ENCODE measurements around the gene TAF6. TPM values are rescaled to one million over a fixed set of nuclear protein-coding genes. Genes with fewer than 3 reads are reported as not detected.

The TAF6 gene
- polyA plus RNA-seq, 10 donors, result 30.8 to 40.0 (median 34.1) TPM

- no peak for DNase-seq
These were observed 44.3 kb downstream of the TAF6 start for GRCh38 chr7:100074841-100075240.

- no peak for DNase-seq
These were observed 46.7 kb downstream of the TAF6 start for GRCh38 chr7:100072462-100072861.

- DNase-seq, result no peak
These were observed 48.0 kb downstream of the TAF6 start for GRCh38 chr7:100071018-100071723.

- no peak for DNase-seq
These were observed 49.2 kb downstream of the TAF6 start for GRCh38 chr7:100069991-100070390.

- no peak for DNase-seq
These were observed 52.2 kb downstream of the TAF6 start for GRCh38 chr7:100066953-100067352.

GRCh38 chr7:100065452-100066186 is 53.5 kb downstream of the TAF6 start:
- peak in 1 of 3 donors; percentile 36 for DNase-seq

- DNase-seq, result no peak
These were observed 55.0 kb downstream of the TAF6 start for GRCh38 chr7:100064162-100064561.

GRCh38 chr7:100063376-100063775 is 55.8 kb downstream of the TAF6 start:
- DNase-seq, result no peak

- peak in 2 of 3 donors; percentile 14 to 38 for DNase-seq
These were observed 57.5 kb downstream of the TAF6 start for GRCh38 chr7:100061518-100062193.

GRCh38 chr7:100059251-100059739 is 59.9 kb downstream of the TAF6 start:
- DNase-seq, result no peak

Other genes with a start within 250 kb of the TAF6 start
- under 1 TPM in 1 of 10 donors, not detected in 9; 0.14 TPM for gene OR2AE1, start 242.3 kb downstream of the TAF6 start, polyA plus RNA-seq (ENCODE audit: insufficient read length in 10 of 10)
- 10 to 100 TPM; 14.6 to 19.5 (median 16.6) TPM for gene TRIM4, start 199.8 kb downstream of the TAF6 start, polyA plus RNA-seq (ENCODE audit: insufficient read length in 10 of 10)
- under 1 TPM; 0.18 to 0.63 (median 0.41) TPM for gene GJC3, start 189.7 kb downstream of the TAF6 start, polyA plus RNA-seq (ENCODE audit: insufficient read length in 10 of 10)
- 1 to 10 TPM in 4 of 10 donors, under 1 TPM in 6; 0.56 to 1.3 (median 0.82) TPM for gene AZGP1, start 143.3 kb downstream of the TAF6 start, polyA plus RNA-seq (ENCODE audit: insufficient read length in 10 of 10)
- 10 to 100 TPM; 18.3 to 34.5 (median 31.2) TPM for gene ZKSCAN1, start 103.8 kb downstream of the TAF6 start, polyA plus RNA-seq (ENCODE audit: insufficient read length in 10 of 10)
- 10 to 100 TPM; 10.3 to 16.7 (median 13.9) TPM for gene ZSCAN21, start 69.6 kb downstream of the TAF6 start, polyA plus RNA-seq (ENCODE audit: insufficient read length in 10 of 10)
- gene ZNF3, start 37.6 kb downstream of the TAF6 start, polyA plus RNA-seq (ENCODE audit: insufficient read length in 10 of 10), result 10 to 100 TPM; 21.1 to 31.0 (median 26.7) TPM
- 100 to 1,000 TPM in 2 of 10 donors, 10 to 100 TPM in 8; 83.6 to 105 (median 86.3) TPM for gene COPS6, start 30.4 kb downstream of the TAF6 start, polyA plus RNA-seq (ENCODE audit: insufficient read length in 10 of 10)
- 10 to 100 TPM; 57.2 to 96.4 (median 66.4) TPM for gene MCM7, start 18.0 kb downstream of the TAF6 start, polyA plus RNA-seq (ENCODE audit: insufficient read length in 10 of 10)
- 10 to 100 TPM; 16.1 to 25.5 (median 19.3) TPM for gene AP4M1, start 17.7 kb downstream of the TAF6 start, polyA plus RNA-seq (ENCODE audit: insufficient read length in 10 of 10)
- gene CNPY4, start 276 bp upstream of the TAF6 start, polyA plus RNA-seq (ENCODE audit: insufficient read length in 10 of 10), result 10 to 100 TPM; 28.1 to 53.4 (median 38.3) TPM
- 1 to 10 TPM in 4 of 10 donors, under 1 TPM in 6; 0.44 to 1.5 (median 0.95) TPM for gene MBLAC1, start 7.6 kb upstream of the TAF6 start, polyA plus RNA-seq (ENCODE audit: insufficient read length in 10 of 10)
- gene LAMTOR4, start 29.6 kb upstream of the TAF6 start, polyA plus RNA-seq (ENCODE audit: insufficient read length in 10 of 10), result 10 to 100 TPM; 48.3 to 81.1 (median 61.8) TPM
- gene TRAPPC14, start 39.4 kb upstream of the TAF6 start, polyA plus RNA-seq (ENCODE audit: insufficient read length in 10 of 10), result 10 to 100 TPM in 7 of 10 donors, 1 to 10 TPM in 3; 9.6 to 12.9 (median 10.7) TPM
- gene GAL3ST4, start 49.3 kb upstream of the TAF6 start, polyA plus RNA-seq (ENCODE audit: insufficient read length in 10 of 10), result 10 to 100 TPM in 8 of 10 donors, 1 to 10 TPM in 2; 8.6 to 14.4 (median 11.0) TPM
- gene GPC2, start 58.0 kb upstream of the TAF6 start, polyA plus RNA-seq (ENCODE audit: insufficient read length in 10 of 10), result 1 to 10 TPM; 4.0 to 8.6 (median 5.9) TPM
- gene STAG3, start 58.6 kb upstream of the TAF6 start, polyA plus RNA-seq (ENCODE audit: insufficient read length in 10 of 10), result 10 to 100 TPM in 7 of 10 donors, 1 to 10 TPM in 3; 8.4 to 25.7 (median 12.6) TPM
- 10 to 100 TPM in 1 of 10 donors, 1 to 10 TPM in 9; 2.6 to 11.6 (median 4.7) TPM for gene PVRIG, start 100.6 kb upstream of the TAF6 start, polyA plus RNA-seq (ENCODE audit: insufficient read length in 10 of 10)
- gene SPDYE3, start 188.3 kb upstream of the TAF6 start, polyA plus RNA-seq (ENCODE audit: insufficient read length in 10 of 10), result 1 to 10 TPM; 4.4 to 7.2 (median 5.6) TPM
- 10 to 100 TPM; 11.6 to 30.5 (median 14.5) TPM for gene PILRB, start 238.8 kb upstream of the TAF6 start, polyA plus RNA-seq (ENCODE audit: insufficient read length in 10 of 10)